Activated CD4-positive, alpha-beta T cell treated with anti-CD3 and anti-CD28 coated beads, Interleukin-10, Interleukin-2, amounts not matched to agents 100 ng/mL and 50 ng/mL, durations not matched to agents 16 hours and 8 hours (primary cell): ENCODE results near the gene PLBD2.
"Not testable (repeated sequence)": the region's sequence is repeated elsewhere in the genome, so short reads cannot be mapped to it uniquely, and the experiment has no call there.

ENCODE experiments used
- DNase-seq: peaks from one replicate; pipeline ENCODE4 v3.0.0-alpha.2; 2020

PLBD2 gene

DNA sequence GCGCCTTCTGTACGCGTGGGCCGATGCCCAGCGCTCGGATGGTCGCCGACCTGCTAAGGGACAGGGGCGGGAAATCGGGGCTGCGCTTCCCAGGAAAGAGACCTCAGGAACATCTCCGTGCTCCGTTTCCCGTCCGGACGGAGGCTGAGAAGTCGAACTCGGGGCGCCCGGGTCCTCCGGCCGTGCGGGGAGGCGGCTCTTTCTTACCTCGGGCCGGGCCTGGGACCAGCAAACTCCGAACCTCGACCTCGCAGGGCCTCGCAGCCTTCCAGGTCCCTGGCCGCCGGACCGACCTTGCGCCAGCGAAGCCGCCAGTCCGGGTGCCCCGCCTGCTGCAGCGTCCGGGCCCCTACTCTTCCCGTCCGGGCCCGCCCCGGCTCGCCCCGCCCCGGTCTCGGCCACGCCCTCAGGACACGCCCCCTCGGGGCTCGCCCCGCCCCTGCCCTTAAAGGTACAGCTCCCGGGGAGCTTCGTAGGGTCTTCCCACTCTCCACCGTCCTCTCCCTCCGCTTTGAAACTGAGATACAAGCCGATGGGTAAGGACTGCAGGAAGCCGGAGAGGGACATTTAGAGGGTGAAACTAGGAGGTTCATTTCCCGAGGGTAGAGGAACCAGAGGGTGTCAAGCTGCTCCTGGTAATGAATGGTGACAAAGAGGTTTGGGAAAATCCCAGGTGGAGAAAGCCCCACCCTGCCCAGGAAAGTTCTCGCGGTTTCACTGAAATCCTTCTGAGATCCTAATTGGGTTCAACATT is 23.4 kb upstream of the PLBD2 start, which contains the start of gene SLC8B1:
TSS of gene SLC8B1 (minus strand) at position 324 of the 754 bp plus-strand sequence. CDS start 2,231 bp downstream, outside the sequence.
- DNase-seq: peak; percentile 92

- DNase-seq: no peak
These were observed 18.8 kb upstream of the PLBD2 start for GRCh38 chr12:113339540-113339939.

GRCh38 chr12:113340061-113340460 is 18.3 kb upstream of the PLBD2 start:
- no peak for DNase-seq

DNA sequence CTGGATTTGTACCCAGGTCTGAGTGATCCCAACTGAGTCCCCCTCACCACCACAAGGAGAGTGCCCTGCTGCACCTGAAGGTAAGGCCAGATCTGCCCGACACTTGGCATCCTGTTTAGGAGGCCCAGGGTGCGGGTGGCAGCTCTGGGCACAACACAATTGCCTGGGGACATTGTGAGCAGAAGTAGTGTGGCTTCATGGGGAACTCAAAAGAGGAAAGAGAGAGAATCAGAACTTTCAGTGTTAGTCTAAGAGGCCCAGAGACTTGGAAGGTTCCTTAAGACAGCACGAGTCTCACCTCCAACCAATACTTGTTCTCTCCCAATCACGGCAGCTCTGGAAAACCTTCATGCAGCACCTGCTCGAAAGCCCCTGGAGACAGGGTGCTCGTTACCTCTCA is 16.9 kb upstream of the PLBD2 start:
- no peak for DNase-seq

DNA sequence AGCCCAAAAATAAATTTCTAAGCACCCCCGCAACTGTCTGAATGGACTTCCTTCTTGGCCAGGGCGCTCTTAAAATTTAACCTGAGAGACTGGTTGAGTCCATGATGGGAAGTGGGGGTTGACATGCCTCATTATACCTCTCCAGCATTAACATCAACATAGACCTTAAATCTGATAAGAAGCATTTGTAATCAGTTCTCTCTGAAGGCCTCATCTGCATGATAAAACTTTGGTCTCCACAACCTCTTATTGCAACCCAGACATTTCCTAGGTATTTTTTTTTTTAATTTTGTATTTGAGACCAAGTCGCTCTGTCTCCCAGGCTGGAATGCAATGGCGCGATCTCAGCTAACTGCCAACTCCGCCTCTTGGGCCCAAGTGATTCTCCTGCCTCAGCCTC is 13.1 kb upstream of the PLBD2 start:
- DNase-seq: no peak

- DNase-seq: no peak
These were observed 12.0 kb upstream of the PLBD2 start for GRCh38 chr12:113346353-113346752.

DNA sequence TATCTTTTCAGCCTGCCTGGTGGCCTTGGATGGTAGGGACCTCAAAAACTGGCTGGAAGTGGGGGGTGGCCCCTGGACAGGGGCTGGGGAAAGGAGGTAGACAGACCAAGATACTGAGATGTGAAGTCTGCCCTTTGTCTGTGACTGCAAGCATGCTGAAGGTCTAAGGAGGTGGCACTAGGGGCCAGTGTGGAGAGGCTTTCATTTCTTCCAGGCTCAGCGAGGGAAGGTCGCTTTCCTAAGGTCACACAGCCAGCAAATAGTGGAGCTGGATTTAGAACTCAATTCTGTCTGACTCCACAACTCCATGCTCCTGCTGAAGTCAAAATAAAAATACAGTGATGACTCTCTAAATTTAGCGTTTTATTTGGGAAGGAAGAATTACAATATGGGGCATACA is 11.3 kb upstream of the PLBD2 start:
- no peak for DNase-seq

- DNase-seq: no peak
These were observed 10.5 kb upstream of the PLBD2 start for GRCh38 chr12:113347892-113348291.

DNA sequence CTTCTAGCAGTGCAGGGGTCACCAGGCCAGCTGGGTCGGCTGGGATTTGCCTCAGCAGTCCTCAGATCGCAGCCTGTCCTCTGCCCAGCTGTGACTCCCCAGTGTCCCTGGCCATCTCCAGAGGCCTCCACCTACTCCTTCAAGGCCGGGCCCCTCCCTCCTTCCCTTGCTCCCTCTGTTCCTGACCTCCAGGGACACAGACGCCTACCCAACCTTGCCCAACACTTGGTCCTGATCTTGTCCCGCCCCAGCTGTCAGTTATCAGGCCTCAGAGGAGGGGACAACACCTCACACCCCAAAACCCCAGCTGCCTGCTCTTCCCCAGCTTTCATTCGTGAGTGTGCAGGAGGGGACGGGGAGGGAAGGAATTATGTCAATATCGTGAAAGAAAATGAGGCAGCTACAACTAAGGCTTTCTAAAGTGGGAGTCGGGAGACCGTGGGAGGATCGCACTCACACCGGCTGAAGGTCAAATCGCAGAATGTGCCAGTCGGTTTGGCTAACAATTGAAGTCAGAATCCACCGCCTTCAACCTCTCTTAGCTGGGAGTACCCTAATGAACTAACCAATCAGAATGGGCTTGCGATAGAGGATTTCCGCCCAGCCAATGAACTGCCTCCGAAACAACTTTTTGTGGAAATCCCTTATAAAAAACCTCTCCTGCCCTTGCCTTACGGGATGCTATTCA is 9.4 kb upstream of the PLBD2 start:
- DNase-seq: no peak

DNA sequence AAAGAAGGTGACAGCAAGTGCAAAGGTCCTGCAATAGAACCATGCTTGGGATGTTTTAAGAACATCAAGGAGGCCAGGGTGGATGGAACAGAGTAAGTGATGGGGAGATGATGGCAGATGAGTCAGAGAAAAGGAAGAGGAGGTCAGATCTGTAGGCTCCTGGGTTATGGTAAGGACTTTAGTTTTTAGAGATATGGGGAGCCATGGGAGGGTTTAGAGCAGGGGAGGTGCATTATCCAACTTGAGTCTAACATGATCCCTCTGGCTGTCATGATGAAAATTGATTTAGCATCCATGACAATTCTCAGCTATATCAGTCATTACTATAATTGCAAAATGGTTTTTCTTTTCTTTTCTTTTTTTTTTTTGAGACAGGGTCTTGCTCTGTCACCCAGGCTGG is 7.3 kb upstream of the PLBD2 start:
- no peak for DNase-seq

DNA sequence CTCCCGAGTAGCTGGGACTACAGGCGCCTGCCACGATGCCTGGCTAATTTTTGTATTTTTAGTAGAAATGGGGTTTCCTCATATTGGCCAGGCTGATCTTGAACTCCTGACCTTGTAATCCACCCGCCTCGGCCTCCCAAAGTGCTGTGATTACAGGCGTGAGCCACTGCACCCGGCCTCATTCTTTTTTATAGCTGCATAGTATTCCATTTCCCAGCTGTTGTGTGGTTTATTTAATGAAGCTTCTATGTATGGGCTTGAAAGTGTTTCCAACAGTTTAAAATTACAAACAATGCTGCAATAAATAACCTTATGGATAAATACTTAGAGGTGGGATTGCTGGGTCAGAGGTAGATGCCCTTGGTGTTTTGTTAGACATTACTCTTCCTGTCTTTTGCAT is 4.2 kb upstream of the PLBD2 start:
- not testable (repeated sequence) for DNase-seq

DNA sequence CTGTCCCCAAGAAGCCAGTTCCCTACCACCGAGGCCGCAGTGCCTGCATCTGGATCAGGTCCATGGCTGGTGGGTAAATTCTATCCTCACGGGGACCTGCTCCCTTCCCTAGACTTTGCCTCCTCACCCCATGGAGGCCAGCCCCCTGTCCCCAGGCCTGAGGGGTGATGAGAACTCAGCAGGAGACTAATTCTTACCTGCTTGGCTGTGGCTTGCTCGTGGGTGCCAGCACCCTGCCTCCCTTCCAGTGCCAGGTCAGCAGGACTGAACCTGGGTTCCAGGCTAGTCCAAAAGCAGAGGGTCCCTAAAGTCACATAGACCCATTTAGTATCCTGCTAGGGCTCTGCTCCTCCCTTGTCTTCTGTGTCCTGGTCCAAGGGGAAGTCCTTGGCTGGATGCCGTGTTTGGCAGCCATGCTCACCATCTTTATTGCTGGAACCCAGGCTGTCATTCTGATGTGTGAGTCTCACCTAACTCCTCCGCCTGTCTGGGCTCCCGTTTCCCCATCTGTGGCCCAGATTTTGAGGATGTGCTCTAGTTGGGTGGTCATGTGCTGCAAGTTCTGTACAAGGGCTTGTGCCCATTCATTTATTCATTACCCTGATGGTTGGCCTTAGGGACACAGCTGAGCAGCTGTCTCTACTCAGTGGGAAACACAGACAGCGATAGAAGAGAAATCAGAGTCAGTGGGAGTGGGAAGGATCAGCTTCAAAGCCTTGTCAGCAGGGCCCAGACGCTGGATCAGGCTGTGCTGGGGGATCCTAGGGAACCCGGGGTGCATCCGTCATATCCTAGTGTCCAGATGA is 949 bp downstream of the PLBD2 start:
- DNase-seq: no peak

DNA sequence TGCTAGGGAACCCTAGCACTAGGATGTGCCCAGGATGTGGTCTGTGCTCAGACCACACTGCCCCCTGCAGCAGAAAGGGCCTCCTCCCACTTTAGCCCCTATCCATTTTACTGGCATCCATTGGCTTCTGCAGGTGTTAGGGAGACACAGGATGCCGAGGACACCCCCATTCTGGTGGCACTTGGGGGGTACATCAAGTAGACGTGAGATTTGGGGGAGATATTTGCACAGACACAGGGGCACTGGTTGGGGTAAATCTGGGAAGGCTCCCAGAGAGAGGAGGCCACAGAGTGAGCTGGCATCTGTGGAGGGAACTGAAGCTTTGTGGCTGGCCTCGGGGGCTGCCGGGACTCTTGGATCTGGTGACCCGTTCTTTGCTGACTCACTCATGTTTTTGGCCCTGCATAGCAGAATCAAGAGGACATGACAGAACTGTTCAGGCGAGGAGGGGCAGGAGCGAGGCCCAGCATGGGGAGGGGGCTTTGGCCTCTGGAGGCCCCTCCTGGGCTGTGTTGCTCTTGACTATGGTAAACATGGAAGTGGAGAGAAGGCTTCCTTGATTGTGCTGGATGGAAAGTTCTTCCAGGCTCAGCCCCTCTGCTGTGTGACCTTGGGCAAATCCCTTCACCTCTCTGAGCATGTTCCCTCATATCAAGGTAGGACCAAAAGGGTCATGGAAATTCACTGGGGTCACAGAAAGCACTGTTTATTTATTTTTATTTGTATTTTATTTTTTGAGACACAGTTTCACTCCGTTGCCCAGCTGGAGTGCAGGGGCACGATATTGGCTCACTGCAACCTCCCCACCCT is 1.8 kb downstream of the PLBD2 start:
- DNase-seq: no peak

DNA sequence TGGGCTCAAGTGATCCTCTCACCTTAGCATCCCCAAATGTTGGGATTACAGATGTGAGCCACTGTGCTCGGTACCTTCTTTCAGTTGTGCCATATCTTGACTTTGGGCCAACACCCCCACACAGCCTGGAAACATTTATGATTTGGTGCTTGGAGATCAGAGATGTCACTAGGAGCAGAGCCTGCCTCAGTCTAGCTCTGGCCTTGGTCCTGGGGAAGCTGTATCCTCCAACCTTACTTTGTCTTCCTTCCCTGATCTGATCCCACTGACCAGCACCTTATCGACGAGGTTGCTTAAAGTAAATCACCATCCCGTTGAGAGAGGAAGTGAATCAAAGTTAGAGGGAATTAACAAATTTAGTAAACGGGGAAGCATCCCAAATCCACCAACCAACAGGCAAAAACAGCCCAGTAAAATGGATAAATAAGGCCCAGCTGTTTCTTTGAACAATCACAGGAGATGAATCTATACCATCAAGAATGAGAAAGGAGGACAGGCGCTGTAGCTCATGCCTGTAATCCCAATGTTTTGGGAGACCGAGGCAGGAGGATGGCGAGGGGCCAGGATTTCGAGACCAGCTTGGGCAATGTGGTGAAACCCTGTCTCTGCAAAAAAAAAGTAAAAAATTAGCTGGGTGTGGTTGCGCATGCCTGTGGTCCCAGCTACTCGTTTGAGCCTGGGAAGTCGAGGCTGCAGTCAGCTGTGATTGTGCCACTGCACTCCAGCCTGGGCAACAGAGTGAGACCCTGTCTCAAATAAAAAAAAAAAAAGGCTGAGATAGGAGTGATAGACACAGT is 3.4 kb downstream of the PLBD2 start:
- no peak for DNase-seq

DNA sequence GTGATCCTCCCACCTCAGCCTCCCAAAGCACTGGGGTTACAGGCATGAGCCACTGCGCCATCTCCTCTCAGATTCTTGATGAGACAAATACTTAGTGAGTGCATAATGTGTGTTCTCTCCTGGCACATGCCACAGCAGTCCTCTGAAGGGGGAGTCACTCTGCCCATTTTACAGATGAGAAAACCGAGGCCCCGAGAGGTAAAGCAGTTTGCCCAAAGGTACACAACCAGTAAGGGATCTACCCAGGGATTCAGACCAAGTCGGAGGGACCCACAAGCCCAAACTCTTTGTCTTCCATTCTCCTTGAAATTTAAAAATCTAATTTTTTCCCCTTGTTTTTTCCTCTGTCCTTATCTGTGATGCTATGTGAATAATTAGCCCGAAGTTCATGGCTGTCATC is 6.3 kb downstream of the PLBD2 start:
- no peak for DNase-seq

- no peak for DNase-seq
These were observed 7.4 kb downstream of the PLBD2 start for GRCh38 chr12:113365639-113366395.

- no peak for DNase-seq
These were observed 8.4 kb downstream of the PLBD2 start for GRCh38 chr12:113366827-113367226.

- no peak for DNase-seq
These were observed 9.9 kb downstream of the PLBD2 start for GRCh38 chr12:113368331-113368730.

DNA sequence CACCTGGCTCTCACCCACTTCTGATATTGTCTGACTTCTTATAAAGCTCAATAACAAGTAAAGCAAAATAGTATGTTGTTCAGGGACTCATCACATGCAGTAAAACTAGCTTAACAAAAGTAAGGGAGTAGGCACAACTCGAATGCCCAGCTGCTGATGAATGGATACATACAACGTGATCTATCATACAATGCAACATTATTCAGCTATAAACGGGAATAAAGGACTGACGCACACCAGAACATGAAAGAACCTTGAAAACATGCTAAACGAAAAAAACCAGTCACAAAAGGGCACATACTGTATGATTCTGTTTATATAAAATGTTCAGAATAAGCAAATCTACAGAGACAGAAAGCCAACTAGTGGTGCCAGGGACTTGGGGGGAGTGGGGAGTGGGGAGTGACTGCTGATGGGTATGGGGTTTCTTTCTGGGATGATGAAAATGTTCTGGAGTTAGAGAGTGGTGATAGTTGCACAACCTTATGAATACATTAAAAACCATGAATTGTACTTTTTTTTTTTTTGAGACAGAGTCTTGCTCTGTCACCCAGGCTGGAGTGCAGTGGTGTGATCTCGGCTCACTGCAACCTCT is 11.1 kb downstream of the PLBD2 start:
- no peak for DNase-seq

DNA sequence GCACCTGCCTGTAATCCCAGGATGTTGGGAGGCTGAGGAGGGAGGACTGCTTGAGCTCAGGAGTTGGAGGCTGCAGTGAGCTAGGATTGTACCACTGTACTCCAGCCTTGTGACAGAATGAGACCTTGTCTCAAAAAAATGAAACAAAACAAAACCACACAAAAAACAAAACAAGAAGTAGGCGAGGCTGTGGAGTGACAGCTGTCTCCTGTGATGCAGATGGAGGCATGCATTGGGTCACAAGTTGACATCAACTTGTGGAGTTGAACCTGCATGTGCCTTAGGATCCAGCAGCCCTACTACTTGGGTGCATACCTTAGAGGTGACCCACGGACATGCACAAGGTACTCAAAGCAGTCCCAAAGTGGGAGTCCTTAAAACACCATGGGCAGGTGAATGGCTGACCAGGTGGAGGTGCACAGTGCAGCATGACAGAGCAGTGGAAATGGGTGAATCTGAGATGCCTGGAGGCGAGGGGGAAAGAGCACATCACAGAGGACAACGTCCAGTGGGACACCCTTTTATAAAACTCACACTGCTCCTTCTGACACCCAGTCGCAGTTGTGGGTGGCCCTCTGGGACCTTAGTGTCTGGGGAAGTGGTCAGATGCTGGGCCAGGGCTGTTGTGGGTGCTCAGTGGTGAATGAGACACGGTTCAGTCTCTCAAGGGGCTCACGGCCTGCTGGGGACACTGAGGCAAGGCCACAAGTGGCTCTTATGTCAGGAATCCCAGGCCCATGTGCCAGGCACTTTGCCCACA is 12.7 kb downstream of the PLBD2 start:
- no peak for DNase-seq
